ENCODE data around the gene MAP3K19. TPM values are rescaled to one million over a fixed set of nuclear protein-coding genes. Genes with fewer than 3 reads are reported as not detected.

MAP3K19 gene
- total and polyA plus RNA-seq, 10 of the 15 experiments (the other 5 are each of a cell fraction or from before 2014, with no cell fraction given) = 0.05 TPM; not detected in 9

DNA sequence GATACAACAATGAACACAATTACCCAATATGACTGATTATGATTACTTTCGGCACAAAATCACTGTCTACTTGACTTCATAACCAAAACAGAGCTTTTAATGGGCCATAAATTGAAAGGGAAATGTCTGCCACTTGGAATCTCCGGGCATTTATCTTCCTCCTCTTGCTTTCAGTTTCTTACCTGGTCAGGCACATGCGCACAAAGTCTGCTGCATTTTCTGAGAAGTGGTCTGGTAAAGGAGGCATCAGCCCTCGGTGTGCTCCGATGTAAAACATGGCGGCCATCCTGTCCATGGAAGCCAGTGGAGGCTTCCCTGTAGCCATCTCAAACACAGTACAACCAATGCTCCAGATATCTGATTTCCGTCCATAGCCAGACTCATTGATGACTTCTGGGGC is 66.6 kb downstream of the MAP3K19 start:
- no peaks in the 10 kb centered on the region for H3K79me2 ChIP-seq (ENCODE audit: control insufficient read depth, insufficient read depth, low read length)
- H3K4me3 ChIP-seq = no peak overlapping the region
- no peak overlapping the region for H3K27ac ChIP-seq (ENCODE audit: control insufficient read depth, insufficient read depth)
- BruUV-seq (replicated peaks) = no TSS peak
- H2AFZ ChIP-seq (ENCODE audit: control insufficient read depth, low read depth, low read length) = no peak overlapping the region
- H4K20me1 ChIP-seq (ENCODE audit: control insufficient read depth, insufficient read depth) = no peaks in the 10 kb centered on the region
- ChIA-PET POLR2A (no interaction called here), RAD21 (ENCODE audit: unreplicated experiment) (no interaction called here), CTCF (no interaction called here), SMC1A (ENCODE audit: uncharacterized antibody, unreplicated experiment) (no interaction called here)
- no peaks in the 10 kb centered on the region for H3K4me1 ChIP-seq (ENCODE audit: control insufficient read depth, insufficient read depth, low read length)
- in situ Hi-C loops (cut with MboI) (loop anchor here (25.0 kb wide), 1 partner anchor 1407 kb away; no protein-coding TSS in a partner anchor), intact Hi-C loops (cut with micrococcal nuclease; ENCODE audit: unreplicated experiment) (no loop called here)
- H3K36me3 ChIP-seq (ENCODE audit: control insufficient read depth in 2 of 2, insufficient read depth in 2 of 2, low read length in 1 of 2) = no peaks in the 10 kb centered on the region
- H3K9me3 ChIP-seq (replicated peaks; ENCODE audit: control insufficient read depth, insufficient read depth, low read length) = peaks cover 4% of the 10 kb centered on the region; the same call in 2 of the 3 replicates
- ATAC-seq (no peak), DNase-seq (ENCODE audit: low read depth, low spot score) (no peak), FAIRE-seq (no peak)
- no peak for TF ChIP-seq SUZ12 (IDR thresholded peaks at IDR 0.05; ENCODE audit: unreplicated experiment)
- TF ChIP-seq YBX1 (IDR thresholded peaks at IDR 0.05) = no peak
- no peak for TF ChIP-seq ZZZ3 (IDR thresholded peaks at IDR 0.05; ENCODE audit: control insufficient read depth, insufficient read length, low read depth)
- no peak for TF ChIP-seq SIX5 (IDR thresholded peaks at IDR 0.05; ENCODE audit: low read depth, low read length, severe bottlenecking)
- TF ChIP-seq SMARCA5 (IDR thresholded peaks at IDR 0.05) = no peak
- TF ChIP-seq PBX3 (IDR thresholded peaks at IDR 0.05; ENCODE audit: insufficient replicate concordance, low read depth, low read length) = no peak
- no peak for TF ChIP-seq E2F8 (IDR thresholded peaks at IDR 0.05; ENCODE audit: low read depth, partially characterized antibody)
- no peak for TF ChIP-seq SRF (IDR thresholded peaks at IDR 0.05; ENCODE audit: low read depth in 2 of 2, low read length in 2 of 2)
- TF ChIP-seq TAF1 (IDR thresholded peaks at IDR 0.05; ENCODE audit: borderline replicate concordance, low read depth, low read length) = no peak
- TF ChIP-seq CEBPB (IDR thresholded peaks at IDR 0.05; ENCODE audit: borderline replicate concordance in 1 of 2, low read depth in 2 of 2, low read length in 2 of 2) = no peak
- H3K9ac ChIP-seq (ENCODE audit: control insufficient read depth, insufficient read depth, low read length) = no peak overlapping the region
- no peak overlapping the region for H3K4me2 ChIP-seq (ENCODE audit: control insufficient read depth, insufficient read depth)
- WGBS (ENCODE audit: insufficient coverage, insufficient replicate concordance, low lambda C conversion rate, missing lambda C conversion rate) = 81% methylated on average over 7 of the region's 7 CpGs
- no peaks in the 10 kb centered on the region for H3K27me3 ChIP-seq (replicated peaks in 1 of 2; ENCODE audit: control insufficient read depth in 2 of 2, insufficient read depth in 2 of 2, low read length in 1 of 2)

All from GM12878 (cell line).